T-helper 1 cell (primary cell): ENCODE results near the gene EDDM3A.
A peak's percentile ranks its signal among the peaks of the same experiment; 100 is the strongest.
"Not testable (repeated sequence)": the region's sequence is repeated elsewhere in the genome, so short reads cannot be mapped to it uniquely, and the experiment has no call there.

Source experiments
- DNase-seq, 5 donors: peaks; one replicate each; pipeline ENCODE4 v3.0.0-alpha.2; 2012 to 2020

EDDM3A gene

GRCh38 chr14:20733684-20734429 lies 11.8 kb upstream of the EDDM3A start:
- DNase-seq, result no peak

GRCh38 chr14:20734430-20734806 lies 11.3 kb upstream of the EDDM3A start:
- DNase-seq, result no peak

- not testable (repeated sequence) for DNase-seq
These were observed 7.4 kb upstream of the EDDM3A start for GRCh38 chr14:20738292-20738691.

GRCh38 chr14:20742132-20742531 lies 3.6 kb upstream of the EDDM3A start:
- no peak for DNase-seq

GRCh38 chr14:20743556-20743955 lies 2.1 kb upstream of the EDDM3A start:
- no peak for DNase-seq

- DNase-seq, result no peak
These were observed 879 bp downstream of the EDDM3A start for GRCh38 chr14:20746566-20746965.

- DNase-seq, result no peak
These were observed 2.8 kb downstream of the EDDM3A start for GRCh38 chr14:20748439-20748838.

- DNase-seq, result peak in 1 of 5 donors; percentile 9
These were observed 4.5 kb downstream of the EDDM3A start for GRCh38 chr14:20750194-20750593.

- no peak for DNase-seq
These were observed 6.4 kb downstream of the EDDM3A start for GRCh38 chr14:20751963-20752562.

- no peak for DNase-seq
These were observed 8.6 kb downstream of the EDDM3A start for GRCh38 chr14:20754308-20754707.

- DNase-seq, result no peak
These were observed 9.3 kb downstream of the EDDM3A start for GRCh38 chr14:20755037-20755436.

- peak in 2 of 5 donors; percentile 24 to 26 for DNase-seq
These were observed 12.3 kb downstream of the EDDM3A start for GRCh38 chr14:20757965-20758364.

GRCh38 chr14:20759465-20759864 lies 13.8 kb downstream of the EDDM3A start:
- DNase-seq, result not testable (repeated sequence)

GRCh38 chr14:20760950-20761349 lies 15.3 kb downstream of the EDDM3A start:
- DNase-seq, result no peak

GRCh38 chr14:20768593-20768892 lies 22.9 kb downstream of the EDDM3A start:
- DNase-seq, result no peak

- no peak for DNase-seq
These were observed 23.7 kb downstream of the EDDM3A start for GRCh38 chr14:20769421-20769820.

- DNase-seq, result no peak
These were observed 27.0 kb downstream of the EDDM3A start for GRCh38 chr14:20772650-20773049.

GRCh38 chr14:20774258-20774824 lies 28.7 kb downstream of the EDDM3A start:
- no peak for DNase-seq

GRCh38 chr14:20775043-20775442 lies 29.4 kb downstream of the EDDM3A start:
- no peak for DNase-seq

GRCh38 chr14:20775901-20776300 lies 30.2 kb downstream of the EDDM3A start:
- DNase-seq, result no peak

GRCh38 chr14:20781803-20782202 lies 36.1 kb downstream of the EDDM3A start:
- DNase-seq, result peak in 1 of 5 donors; percentile 68

GRCh38 chr14:20782280-20782890 lies 36.7 kb downstream of the EDDM3A start:
- DNase-seq, result peak in 1 of 5 donors; percentile 70

- DNase-seq, result no peak
These were observed 41.3 kb downstream of the EDDM3A start for GRCh38 chr14:20787025-20787424.

GRCh38 chr14:20789230-20789813 lies 43.6 kb downstream of the EDDM3A start:
- DNase-seq, result no peak
